ENCODE data around the gene VEGFC.
A peak's percentile ranks its signal among the peaks of the same experiment; 100 is the strongest.

The VEGFC gene

DNA sequence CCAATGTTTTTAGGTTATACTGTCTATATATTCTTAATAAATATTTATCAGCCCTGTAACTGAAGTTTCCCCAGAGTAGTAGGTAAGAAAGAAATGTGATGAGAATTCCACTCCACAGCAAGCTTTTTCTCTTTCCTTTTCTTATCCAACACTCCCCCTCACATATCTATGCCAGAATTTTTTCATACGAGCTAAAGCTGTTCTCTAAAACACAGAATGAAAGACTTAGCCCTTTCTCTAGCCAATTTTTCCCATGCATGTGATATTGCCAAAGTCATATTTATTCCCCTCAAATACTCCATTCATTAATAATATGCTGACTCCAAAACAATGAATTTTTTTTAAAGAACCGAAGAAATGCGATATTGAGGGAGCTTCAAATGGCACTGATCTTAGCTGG lies 32.3 kb downstream of the VEGFC start:
- no peak for DNase-seq (ENCODE audit: low read depth)

- DNase-seq (ENCODE audit: low read depth): peak; percentile 27
These were observed 34.0 kb downstream of the VEGFC start for GRCh38 chr4:176758731-176759130.

- no peak for DNase-seq (ENCODE audit: low read depth)
These were observed 34.4 kb downstream of the VEGFC start for GRCh38 chr4:176758323-176758722.

DNA sequence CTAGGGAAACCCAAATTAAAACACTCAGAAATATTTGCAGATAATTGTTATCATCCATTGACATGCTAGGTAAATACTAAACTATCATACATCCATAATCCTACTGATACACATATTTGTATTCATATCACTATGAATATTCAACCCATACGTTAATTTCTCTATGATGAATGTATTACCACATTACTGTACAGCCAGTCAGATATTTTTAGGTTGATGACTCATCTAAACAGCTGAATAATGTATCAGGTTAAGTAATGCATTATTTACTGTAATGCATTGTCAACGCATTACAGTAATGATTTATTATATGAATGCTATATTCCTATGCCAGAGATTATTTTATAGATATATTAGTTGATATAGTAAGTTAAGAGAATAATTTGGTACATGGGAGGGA lies 37.1 kb downstream of the VEGFC start:
- peak; percentile 71 for DNase-seq (ENCODE audit: low read depth)

DNA sequence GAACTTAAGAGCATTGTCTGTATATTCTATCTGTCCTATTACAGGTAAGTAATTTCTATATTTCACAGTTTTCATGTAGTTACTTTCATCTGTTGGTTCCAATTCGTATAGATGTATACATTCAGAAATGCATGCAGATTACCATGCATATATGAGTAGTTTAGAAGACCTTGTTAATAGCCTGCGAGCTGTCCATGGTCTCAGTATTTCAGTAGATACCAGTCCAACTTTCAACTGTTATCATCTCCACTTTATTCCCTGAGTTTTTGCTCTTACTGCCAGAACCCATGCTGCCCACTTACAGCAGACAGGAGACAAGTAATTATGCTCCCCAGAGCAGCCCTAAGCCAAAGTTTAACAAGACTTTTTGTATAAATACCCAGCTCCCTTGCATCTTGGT lies 37.7 kb downstream of the VEGFC start:
- no peak for DNase-seq (ENCODE audit: low read depth)

GRCh38 chr4:176753049-176753448 lies 39.7 kb downstream of the VEGFC start:
- DNase-seq (ENCODE audit: low read depth): peak; percentile 90

- no peak for DNase-seq (ENCODE audit: low read depth)
These were observed 40.5 kb downstream of the VEGFC start for GRCh38 chr4:176752191-176752749.

- DNase-seq (ENCODE audit: low read depth): no peak
These were observed 41.7 kb downstream of the VEGFC start for GRCh38 chr4:176751061-176751460.

DNA sequence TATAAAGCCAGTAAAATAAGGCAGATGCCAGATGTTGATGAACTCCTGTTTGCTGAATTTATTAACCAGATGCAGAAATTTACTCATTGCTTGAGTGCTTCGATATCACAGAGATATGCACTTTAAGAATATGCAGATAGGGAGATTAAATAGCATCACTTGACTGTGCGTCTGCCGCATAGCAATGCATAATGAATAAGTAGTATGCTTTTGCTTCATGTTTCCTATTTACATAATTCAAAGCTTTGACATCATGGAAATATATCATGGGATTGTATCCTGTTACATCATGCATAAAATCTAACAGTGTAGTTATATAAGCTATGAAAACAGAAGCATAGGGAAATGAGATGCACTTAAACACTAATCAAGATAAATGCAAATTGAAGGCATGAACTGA lies 45.9 kb downstream of the VEGFC start:
- no peak for DNase-seq (ENCODE audit: low read depth)

- peak; percentile 53 for DNase-seq (ENCODE audit: low read depth)
These were observed 46.8 kb downstream of the VEGFC start for GRCh38 chr4:176745902-176746301.

DNA sequence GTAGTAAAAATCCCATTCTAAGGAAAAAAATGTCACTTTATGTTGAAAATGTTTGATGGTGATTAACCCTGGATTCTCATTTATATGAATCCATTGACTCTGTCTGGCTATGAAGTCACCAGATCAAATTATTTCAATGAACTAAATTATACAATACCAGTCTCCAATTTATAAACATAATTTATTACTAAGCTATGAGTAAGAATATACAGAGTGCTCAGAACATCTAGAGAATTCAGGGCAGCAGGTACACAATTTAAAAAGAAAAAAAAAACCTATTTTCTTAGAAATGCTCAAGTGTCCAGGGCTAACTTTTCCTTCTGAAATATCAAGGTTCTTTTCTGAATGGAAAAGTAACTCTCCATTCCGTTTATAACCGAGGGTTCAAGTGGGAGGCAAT lies 48.6 kb downstream of the VEGFC start:
- peak; percentile 71 for DNase-seq (ENCODE audit: low read depth)

- no peak for DNase-seq (ENCODE audit: low read depth)
These were observed 50.5 kb downstream of the VEGFC start for GRCh38 chr4:176742211-176742610.

DNA sequence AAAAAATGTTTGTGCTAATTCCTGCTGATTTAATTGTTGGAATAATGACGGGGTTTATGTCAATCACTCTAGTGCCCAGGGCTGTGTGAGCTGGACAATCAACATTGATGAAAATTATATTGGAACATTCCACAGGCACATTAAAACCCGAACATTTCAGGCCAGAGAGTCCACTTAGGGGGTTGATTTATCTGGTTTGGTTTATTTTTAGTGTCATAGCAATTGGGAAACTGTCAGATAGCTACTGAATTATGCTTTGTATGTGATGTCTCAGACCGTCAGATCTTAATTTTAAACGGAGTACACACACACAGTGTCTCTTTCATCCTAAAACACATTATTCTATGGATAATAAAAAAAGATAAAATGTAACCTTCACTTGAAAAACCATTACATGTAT lies 51.5 kb downstream of the VEGFC start:
- DNase-seq (ENCODE audit: low read depth): no peak

- peak; percentile 84 for DNase-seq (ENCODE audit: low read depth)
These were observed 57.4 kb downstream of the VEGFC start for GRCh38 chr4:176735300-176735699.

DNA sequence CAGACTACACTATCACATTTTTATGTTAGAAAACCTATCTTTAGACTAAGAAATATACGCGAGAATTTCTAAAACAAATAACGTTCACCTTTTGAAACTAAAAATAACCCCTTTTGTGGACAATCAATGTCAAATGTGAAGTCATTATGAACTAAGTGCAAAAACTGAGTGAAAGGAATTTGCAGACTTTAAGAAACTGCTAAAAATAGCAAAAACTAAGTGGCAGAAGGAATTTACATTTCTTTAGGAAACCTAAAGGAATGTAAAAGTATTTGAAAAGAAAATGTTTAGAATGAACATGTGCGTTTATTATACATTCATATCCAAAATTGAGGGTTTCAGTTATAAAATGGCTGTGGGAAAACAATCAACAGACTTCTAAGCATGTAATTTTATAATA lies 58.3 kb downstream of the VEGFC start:
- no peak for DNase-seq (ENCODE audit: low read depth)

GRCh38 chr4:176729489-176729888 lies 63.2 kb downstream of the VEGFC start:
- no peak for DNase-seq (ENCODE audit: low read depth)

- DNase-seq (ENCODE audit: low read depth): no peak
These were observed 65.9 kb downstream of the VEGFC start for GRCh38 chr4:176726803-176727202.

- DNase-seq (ENCODE audit: low read depth): no peak
These were observed 71.3 kb downstream of the VEGFC start for GRCh38 chr4:176721459-176721858.

DNA sequence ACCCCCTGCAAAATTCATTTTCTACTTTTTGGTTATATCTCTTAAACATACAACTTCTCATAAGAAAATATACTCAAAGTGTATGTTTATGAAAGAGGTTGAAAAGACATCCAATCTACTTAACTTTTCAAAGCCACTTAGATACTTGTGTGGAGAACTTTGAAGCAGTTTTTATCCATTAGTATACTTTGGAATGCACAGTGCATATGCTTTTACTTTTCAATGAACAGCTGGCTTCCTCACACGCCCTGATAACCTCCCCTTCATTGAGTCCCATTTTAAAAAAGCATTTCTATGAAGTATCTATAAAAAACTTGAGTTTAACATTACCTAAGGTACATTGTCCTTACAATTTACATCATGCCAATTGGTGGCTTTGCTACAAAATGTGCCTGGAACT lies 73.8 kb downstream of the VEGFC start:
- DNase-seq (ENCODE audit: low read depth): no peak

- no peak for DNase-seq (ENCODE audit: low read depth)
These were observed 75.5 kb downstream of the VEGFC start for GRCh38 chr4:176717237-176717636.

- DNase-seq (ENCODE audit: low read depth): no peak
These were observed 83.3 kb downstream of the VEGFC start for GRCh38 chr4:176709417-176709816.

DNA sequence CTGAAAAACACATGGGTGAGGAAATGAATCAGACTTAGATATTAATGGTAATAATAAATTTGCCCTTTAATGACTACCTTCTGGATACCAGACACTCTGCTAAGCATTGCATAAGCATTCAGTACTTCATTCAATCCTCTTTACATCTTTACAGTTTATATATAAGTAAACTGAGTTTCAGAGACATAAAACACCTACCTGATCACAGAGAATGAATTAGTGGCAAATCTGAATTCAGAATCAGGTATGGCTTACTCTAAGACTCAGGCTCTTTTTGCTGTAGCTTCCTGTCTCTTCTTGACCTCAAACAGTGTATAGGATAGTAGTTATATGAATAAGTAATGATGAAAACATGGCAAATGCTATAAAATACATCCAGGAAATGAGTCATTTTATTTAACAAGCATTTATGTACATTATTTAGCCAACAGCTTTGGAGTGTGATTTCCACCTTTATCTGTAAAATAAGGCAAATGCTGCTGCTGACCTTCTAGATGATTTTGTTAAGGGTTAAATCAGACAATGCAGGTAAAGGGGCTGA lies 83.9 kb downstream of the VEGFC start:
- DNase-seq (ENCODE audit: low read depth): peak; percentile 55

- no peak for DNase-seq (ENCODE audit: low read depth)
These were observed 102.0 kb downstream of the VEGFC start for GRCh38 chr4:176690716-176691115.

DNA sequence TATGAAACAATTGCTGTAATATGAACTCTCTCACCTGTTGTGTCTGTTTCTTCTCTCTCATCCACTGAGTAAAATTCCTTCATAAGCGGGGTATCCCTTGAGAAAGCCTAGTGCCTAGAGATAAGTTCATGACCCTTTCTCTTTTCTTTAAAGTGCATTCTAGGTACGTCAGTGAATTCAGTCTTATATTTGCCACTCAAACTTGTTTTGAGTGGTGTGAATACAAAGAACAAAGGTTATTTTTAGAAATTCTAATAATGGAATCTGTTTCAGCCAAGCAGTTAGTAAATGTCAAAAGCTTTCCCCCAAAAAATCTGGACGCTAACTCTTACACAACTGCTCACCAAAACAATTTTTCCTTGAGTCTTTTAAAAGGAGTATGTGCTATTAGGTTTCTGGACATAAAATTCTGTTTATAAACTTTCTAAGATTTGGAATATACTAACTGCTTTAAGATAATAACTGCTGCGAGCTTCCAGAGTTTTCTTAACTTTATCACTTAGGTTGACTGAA lies 112.0 kb downstream of the VEGFC start:
- DNase-seq (ENCODE audit: low read depth): no peak

All from ELR (cell line).